GM06990 (cell line): ENCODE data around the gene OTX1.

Experiments used
- DNase-seq: peaks from one replicate; pipeline ENCODE4 v3.0.0-alpha.2; 2011; ENCODE audit not compliant: insufficient read length; ENCODE audit errors: extremely low read depth
- H3K27me3 ChIP-seq: replicated peaks from 2 replicates; pipeline ENCODE4 v1.6.0; 2011; ENCODE audit warnings: low read length; ENCODE audit not compliant: control insufficient read depth, insufficient read depth
- H3K36me3 ChIP-seq: 2 replicates; pipeline ENCODE4 v1.5.1; 2011; ENCODE audit warnings: low read length; ENCODE audit not compliant: control insufficient read depth, insufficient read depth
- H3K4me3 ChIP-seq: replicated peaks from 2 replicates; pipeline ENCODE4 v1.5.1; 2011; ENCODE audit warnings: low read depth, mild to moderate bottlenecking, control low read depth, low read length
- CTCF ChIP-seq: IDR thresholded peaks from 2 replicates; pipeline ENCODE4 v1.5.1; 2011; ENCODE audit warnings: low read length, control low read depth, mild to moderate bottlenecking, inconsistent platforms; ENCODE audit not compliant: insufficient read depth, poor library complexity, severe bottlenecking

The OTX1 gene

GRCh38 chr2:63050334-63051041 lies at the start of gene OTX1:
Gene OTX1 (plus strand): TSS chr2:63050830. CDS start chr2:63052991, 2,161 bp downstream.
- no peak for TF ChIP-seq CTCF
- H3K36me3 ChIP-seq: no peaks in the 10 kb centered on the region
- DNase-seq: peak; percentile 85
- H3K27me3 ChIP-seq: no peaks in the 10 kb centered on the region
- peak within 1 kb of the TSS; percentile 83 for H3K4me3 ChIP-seq

- DNase-seq: no peak
- no peaks in the 10 kb centered on the region for H3K36me3 ChIP-seq
- TF ChIP-seq CTCF: no peak
- H3K4me3 ChIP-seq: no peak overlapping the region
- no peaks in the 10 kb centered on the region for H3K27me3 ChIP-seq
Observed at GRCh38 chr2:63001576-63001975, 49.1 kb upstream of the OTX1 start.

GRCh38 chr2:63003351-63003750 lies 47.3 kb upstream of the OTX1 start:
- no peak for TF ChIP-seq CTCF
- H3K36me3 ChIP-seq: no peaks in the 10 kb centered on the region
- no peak for DNase-seq

GRCh38 chr2:63007813-63008458 lies 42.7 kb upstream of the OTX1 start:
- TF ChIP-seq CTCF: no peak
- no peak for DNase-seq
- H3K4me3 ChIP-seq: no peak overlapping the region

More at GRCh38 chr2:63003351-63003750, 47.3 kb upstream of the OTX1 start:
- Histone ChIP-seq H3K27me3 (no peaks in the 10 kb centered on the region), H3K4me3 (no peak overlapping the region)

GRCh38 chr2:63008838-63009237 lies 41.8 kb upstream of the OTX1 start:
- Histone ChIP-seq H3K4me3 (no peak overlapping the region), H3K27me3 (no peaks in the 10 kb centered on the region), H3K36me3 (no peaks in the 10 kb centered on the region)
- DNase-seq: no peak
- TF ChIP-seq CTCF: no peak

More at GRCh38 chr2:63007813-63008458, 42.7 kb upstream of the OTX1 start:
- Histone ChIP-seq H3K27me3 (no peaks in the 10 kb centered on the region), H3K36me3 (no peaks in the 10 kb centered on the region)
